ENCODE results near the gene EFHC1. TPM values are rescaled to one million over a fixed set of nuclear protein-coding genes. Genes with fewer than 3 reads are reported as not detected.

EFHC1 gene
- total and polyA plus RNA-seq, 4 donors: 15.7 to 81.7 (median 35.5) TPM

- Histone ChIP-seq H3K4me3 (no peak overlapping the region), H3K27ac (ENCODE audit: low read depth in 1 of 2, low read length in 1 of 2) (no peak overlapping the region), H3K27me3 (ENCODE audit: control insufficient read depth in 3 of 3, insufficient read depth in 3 of 3, low read length in 2 of 3) (no peaks in the 10 kb centered on the region), H3K36me3 (ENCODE audit: control insufficient read depth in 4 of 4, insufficient read depth in 4 of 4, low read length in 4 of 4) (peaks cover 22 to 30% (median 29%) of the 10 kb centered on the region in 4 donors), H3K9me3 (ENCODE audit: control insufficient read depth in 4 of 4, insufficient read depth in 3 of 4, low read length in 3 of 4) (no peaks in the 10 kb centered on the region), H3K4me1 (ENCODE audit: control insufficient read depth in 5 of 5, insufficient read depth in 5 of 5, low read length in 5 of 5) (peaks cover 0 to 14% (median 0%) of the 10 kb centered on the region in 5 donors), H3K9ac (ENCODE audit: insufficient read depth in 1 of 2, low read length in 2 of 2) (no peak overlapping the region)
- no peak for TF ChIP-seq CTCF (IDR thresholded peaks at IDR 0.05; ENCODE audit: control extremely low read depth, extremely low read depth)
- ATAC-seq (ENCODE audit: insufficient read depth, low FRiP score) (no peak), DNase-seq (no peak)
Observed at GRCh38 chr6:52510213-52510562, 90.0 kb downstream of the EFHC1 start.

GRCh38 chr6:52511163-52511562 is 91.0 kb downstream of the EFHC1 start:
- Histone ChIP-seq H3K4me3 (no peak overlapping the region), H3K36me3 (ENCODE audit: control insufficient read depth in 4 of 4, insufficient read depth in 4 of 4, low read length in 4 of 4) (peaks cover 27 to 31% (median 29%) of the 10 kb centered on the region in 4 donors), H3K4me1 (ENCODE audit: control insufficient read depth in 5 of 5, insufficient read depth in 5 of 5, low read length in 5 of 5) (peaks cover 0 to 14% (median 0%) of the 10 kb centered on the region in 5 donors), H3K27ac (ENCODE audit: low read depth in 1 of 2, low read length in 1 of 2) (peak overlapping the region; percentile 80 to 90), H3K9me3 (ENCODE audit: control insufficient read depth in 4 of 4, insufficient read depth in 3 of 4, low read length in 3 of 4) (no peaks in the 10 kb centered on the region), H3K9ac (ENCODE audit: insufficient read depth in 1 of 2, low read length in 2 of 2) (no peak overlapping the region), H3K27me3 (ENCODE audit: control insufficient read depth in 3 of 3, insufficient read depth in 3 of 3, low read length in 2 of 3) (no peaks in the 10 kb centered on the region)
- DNase-seq (no peak), ATAC-seq (ENCODE audit: insufficient read depth, low FRiP score) (no peak)
- 95 to 99% methylated on average over 10 of the region's 10 CpGs for WGBS, 2 donors
- no peak for TF ChIP-seq CTCF (IDR thresholded peaks at IDR 0.05; ENCODE audit: control extremely low read depth, extremely low read depth)

- no peak for TF ChIP-seq CTCF (IDR thresholded peaks at IDR 0.05; ENCODE audit: control extremely low read depth, extremely low read depth)
- DNase-seq: no peak
- Histone ChIP-seq H3K4me1 (ENCODE audit: control insufficient read depth in 5 of 5, insufficient read depth in 5 of 5, low read length in 5 of 5) (peaks cover 0 to 14% (median 0%) of the 10 kb centered on the region in 5 donors), H3K27ac (ENCODE audit: low read depth in 1 of 2, low read length in 1 of 2) (peak overlapping the region; percentile 80 to 90), H3K4me3 (no peak overlapping the region), H3K9ac (ENCODE audit: insufficient read depth in 1 of 2, low read length in 2 of 2) (no peak overlapping the region), H3K36me3 (ENCODE audit: control insufficient read depth in 4 of 4, insufficient read depth in 4 of 4, low read length in 4 of 4) (peaks cover 27 to 35% (median 32%) of the 10 kb centered on the region in 4 donors), H3K27me3 (ENCODE audit: control insufficient read depth in 3 of 3, insufficient read depth in 3 of 3, low read length in 2 of 3) (no peaks in the 10 kb centered on the region), H3K9me3 (ENCODE audit: control insufficient read depth in 4 of 4, insufficient read depth in 3 of 4, low read length in 3 of 4) (no peaks in the 10 kb centered on the region)
- WGBS, 2 donors: 92 to 94% methylated on average over 12 of the region's 12 CpGs
- ATAC-seq (ENCODE audit: insufficient read depth, low FRiP score): no peak
Observed at GRCh38 chr6:52511572-52512151, 91.5 kb downstream of the EFHC1 start.

GRCh38 chr6:52512199-52512598 is 92.1 kb downstream of the EFHC1 start:
- H3K9ac ChIP-seq (ENCODE audit: insufficient read depth in 1 of 2, low read length in 2 of 2): no peak overlapping the region
- no peak for TF ChIP-seq CTCF (IDR thresholded peaks at IDR 0.05; ENCODE audit: control extremely low read depth, extremely low read depth)
- peak overlapping the region; percentile 80 to 90 for H3K27ac ChIP-seq (ENCODE audit: low read depth in 1 of 2, low read length in 1 of 2)
- WGBS, 2 donors: 63 to 86% methylated on average over 4 of the region's 4 CpGs
- peaks cover 27 to 33% (median 30%) of the 10 kb centered on the region in 4 donors for H3K36me3 ChIP-seq (ENCODE audit: control insufficient read depth in 4 of 4, insufficient read depth in 4 of 4, low read length in 4 of 4)
- no peak overlapping the region for H3K4me3 ChIP-seq
- ATAC-seq (ENCODE audit: insufficient read depth, low FRiP score) (peak; percentile 69), DNase-seq (no peak)
- H3K27me3 ChIP-seq (ENCODE audit: control insufficient read depth in 3 of 3, insufficient read depth in 3 of 3, low read length in 2 of 3): no peaks in the 10 kb centered on the region
- H3K9me3 ChIP-seq (ENCODE audit: control insufficient read depth in 4 of 4, insufficient read depth in 3 of 4, low read length in 3 of 4): no peaks in the 10 kb centered on the region
- H3K4me1 ChIP-seq (ENCODE audit: control insufficient read depth in 5 of 5, insufficient read depth in 5 of 5, low read length in 5 of 5): peaks cover 0 to 14% (median 0%) of the 10 kb centered on the region in 5 donors

Data from lung (tissue), 12 donors.